ENCODE data around the gene SELL. TPM values are rescaled to one million over a fixed set of nuclear protein-coding genes. Genes with fewer than 3 reads are reported as not detected.

The SELL gene
- total and polyA plus RNA-seq, 2 of the 4 experiments (the other 2 are of a cell fraction): not detected

DNA sequence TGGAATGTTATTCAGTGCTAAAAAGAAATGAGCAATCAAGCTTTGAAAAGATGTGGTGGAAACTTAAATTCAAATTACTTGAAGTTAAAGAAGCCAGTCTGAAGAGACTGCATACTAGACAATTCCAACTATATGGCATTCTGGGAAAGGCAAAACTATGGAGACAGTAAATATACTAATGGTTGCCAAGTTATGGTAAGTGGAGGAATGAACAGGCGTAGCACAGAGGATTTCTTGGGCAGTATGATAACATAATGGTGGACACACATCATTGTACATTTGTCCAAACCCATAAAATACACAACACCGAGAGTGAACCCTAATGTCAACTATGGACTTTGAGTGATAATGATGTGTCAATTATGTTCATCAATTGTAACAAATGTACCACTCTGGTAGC is 60.4 kb downstream of the SELL start:
- no CpG with 5 or more reads among the region's 2 CpGs for WGBS, 2 experiments (ENCODE audit: extremely low coverage in 2 of 2, insufficient read length in 1 of 2)
- ChIA-PET POLR2A (ENCODE audit: unreplicated experiment) (no interaction called here), CTCF (no interaction called here)
- Histone ChIP-seq H2BK5ac (ENCODE audit: low read depth, low read length, poor library complexity, severe bottlenecking) (no peak overlapping the region), H2AK9ac (replicated peaks; ENCODE audit: low read depth, low read length, poor library complexity) (no peak overlapping the region), H3K18ac (ENCODE audit: low read depth, low read length) (no peak overlapping the region), H3K14ac (replicated peaks; ENCODE audit: low read depth, low read length) (no peak overlapping the region), H3K27ac (ENCODE audit: insufficient read depth, low read length) (no peak overlapping the region), H3K9me1 (ENCODE audit: insufficient read depth, low read length) (no peaks in the 10 kb centered on the region; the same call in 1 of the 2 replicates), H2AK5ac (ENCODE audit: low read depth, low read length) (no peak overlapping the region), H4K91ac (ENCODE audit: insufficient read depth, low read depth, low read length) (no peak overlapping the region), H4K8ac (ENCODE audit: low read depth in 2 of 2, low read length in 2 of 2) (no peak overlapping the region), H3K79me1 (ENCODE audit: low read depth in 1 of 2, low read length in 2 of 2) (no peaks in the 10 kb centered on the region), H3K4me3 (ENCODE audit: insufficient read depth, low read depth, low read length) (no peak overlapping the region), H2AFZ (replicated peaks; ENCODE audit: low read length, poor library complexity) (no peak overlapping the region), H3K36me3 (ENCODE audit: control insufficient read depth, insufficient read depth, low read length) (no peaks in the 10 kb centered on the region), H3K4ac (ENCODE audit: low read depth, low read length) (no peak overlapping the region), H3K4me1 (ENCODE audit: control insufficient read depth, insufficient read depth, low read length) (no peaks in the 10 kb centered on the region), H3K23ac (ENCODE audit: low read depth, low read length) (no peak overlapping the region), H4K20me1 (ENCODE audit: insufficient read depth, low read length) (no peaks in the 10 kb centered on the region), H3K56ac (ENCODE audit: extremely low read depth, insufficient read depth, low read length) (no peak overlapping the region), H3K27me3 (ENCODE audit: control insufficient read depth, insufficient read depth, low read length) (no peaks in the 10 kb centered on the region), H2BK20ac (ENCODE audit: low read depth, low read length) (no peak overlapping the region), H2BK15ac (ENCODE audit: low read depth, low read length) (no peak overlapping the region), H3K9me3 (ENCODE audit: control insufficient read depth, insufficient read depth, low read length) (no peaks in the 10 kb centered on the region), H4K5ac (ENCODE audit: low read depth, low read length) (no peak overlapping the region), H3K4me2 (ENCODE audit: low read depth, low read length) (no peak overlapping the region), H3K9ac (ENCODE audit: low read depth, low read length) (no peak overlapping the region), H2BK120ac (ENCODE audit: low read depth, low read length) (no peak overlapping the region)
- in situ Hi-C loops (cut with MboI; ENCODE audit: low sequenced_read_pairs) (no loop called here), dilution Hi-C loops (cut with HindIII; ENCODE audit: low sequenced_read_pairs, unreplicated experiment) (no loop called here), intact Hi-C loops (cut with micrococcal nuclease) (no loop called here)
- DNase-seq (no peak), ATAC-seq (ENCODE audit: low read depth) (no peak)
- TF ChIP-seq ELK1 (IDR thresholded peaks at IDR 0.05; ENCODE audit: borderline replicate concordance, low read depth, low read length): no peak
- no peak for TF ChIP-seq SMC3 (IDR thresholded peaks at IDR 0.05; ENCODE audit: low read depth, low read length)
- TF ChIP-seq USF2 (IDR thresholded peaks at IDR 0.05; ENCODE audit: low read depth, low read length): no peak
- TF ChIP-seq RFX5 (IDR thresholded peaks at IDR 0.05; ENCODE audit: low read depth, low read length): no peak
- TF ChIP-seq MXI1 (IDR thresholded peaks at IDR 0.05; ENCODE audit: borderline replicate concordance, low read depth, low read length): no peak
- TF ChIP-seq MAZ (IDR thresholded peaks at IDR 0.05; ENCODE audit: borderline replicate concordance, low read depth, low read length): no peak
- no peak for TF ChIP-seq CTCF (conservative IDR thresholded peaks at IDR 0.05; ENCODE audit: low read depth, low read length)
- TF ChIP-seq NFE2L2 (IDR thresholded peaks at IDR 0.05; ENCODE audit: low read depth, low read length): no peak
- TF ChIP-seq BHLHE40 (IDR thresholded peaks at IDR 0.05; ENCODE audit: low read depth, low read length): no peak
- TF ChIP-seq RCOR1 (IDR thresholded peaks at IDR 0.05; ENCODE audit: insufficient replicate concordance, low read length): no peak
- TF ChIP-seq POLR2A (IDR thresholded peaks at IDR 0.05; ENCODE audit: low read depth, low read length): no peak
- no peak for TF ChIP-seq FOS (IDR thresholded peaks at IDR 0.05; ENCODE audit: low read depth, low read length)
- TF ChIP-seq CEBPB (IDR thresholded peaks at IDR 0.05; ENCODE audit: low read depth, low read length): no peak
- TF ChIP-seq CHD1 (IDR thresholded peaks at IDR 0.05; ENCODE audit: low read depth, low read length): no peak
- TF ChIP-seq RAD21 (IDR thresholded peaks at IDR 0.05; ENCODE audit: low read length): no peak
- TF ChIP-seq MAFK (IDR thresholded peaks at IDR 0.05; ENCODE audit: low read depth, low read length): no peak
- BruUV-seq (replicated peaks): no TSS peak

All from IMR-90 (cell line).